Heart right ventricle (tissue), 16 donors: ENCODE data around the gene BABAM2. TPM values are rescaled to one million over a fixed set of nuclear protein-coding genes. Genes with fewer than 3 reads are reported as not detected.

ENCODE experiments used
- ATAC-seq, 8 donors: fragments of 200-7000 bp; cut with Tn5 transposase; one replicate each; pipeline ENCODE4 v1.9.1; 2020; ENCODE audit warnings: mild to moderate bottlenecking in 8 of 8, moderate library complexity in 8 of 8, moderate number of reproducible peaks in 1 of 8
- DNase-seq, 2 donors: peaks; one replicate each; pipeline ENCODE4 v3.0.0-alpha.2; 2020
- H3K27ac ChIP-seq, 10 donors: fragments of 200-600 bp; sonication (generic) in 2 of 10; one replicate each; pipeline versions ENCODE4 v1.5.0 to v1.8.0; 2020 to 2022; ENCODE audit warnings: mild to moderate bottlenecking in 3 of 10
- H3K27me3 ChIP-seq, 7 donors: fragments of 200-600 bp; one replicate each; pipeline ENCODE4 v1.8.0; 2021 to 2022; ENCODE audit warnings: mild to moderate bottlenecking in 2 of 7
- H3K36me3 ChIP-seq, 9 donors: fragments of 200-600 bp; sonication (generic) in 1 of 9; one replicate each; pipeline versions ENCODE4 v1.5.0 to v1.8.0; 2020 to 2022; ENCODE audit warnings: mild to moderate bottlenecking in 2 of 9
- H3K4me1 ChIP-seq, 9 donors: fragments of 200-600 bp; sonication (generic) in 1 of 9; one replicate each; pipeline versions ENCODE4 v1.5.0 to v1.8.0; 2020 to 2022; ENCODE audit warnings: mild to moderate bottlenecking in 4 of 9
- H3K4me3 ChIP-seq, 10 donors: fragments of 200-600 bp; sonication (generic) in 2 of 10; one replicate each; pipeline versions ENCODE4 v1.5.0 to v1.8.0; 2020 to 2022; ENCODE audit warnings: mild to moderate bottlenecking in 7 of 10, moderate library complexity in 2 of 10
- H3K9me3 ChIP-seq, 11 donors: fragments of 200-600 bp in 10 of 11; sonication (generic) in 2 of 11; one replicate each; pipeline versions ENCODE4 v1.5.0 to v1.8.0; 2013 to 2022; ENCODE audit warnings: mild to moderate bottlenecking in 2 of 11, control low read depth in 1 of 11, moderate library complexity in 1 of 11
- WGBS, 2 donors: extraction: QIAGEN DNeasy Blood & Tissue Kit; methylation state at CpG; one replicate each; pipeline ENCODE4 v1.1.7; 2013; ENCODE audit warnings: inconsistent platforms in 1 of 2; 5-methylcytosine and 5-hydroxymethylcytosine counted together
- intact Hi-C, 10 donors: fragments of 100-400 bp; cut with DNase I; formaldehyde crosslinking; loops; one replicate each; pipeline versions ENCODE4 v1.11.1 to v1.14.2; 2022
- polyA plus RNA-seq, 2 donors: library from polyadenylated mRNA; stranded (reverse); fragments of 200-250 nt; gene quantifications; one replicate each; pipeline ENCODE4 v1.2.3, GENCODE V29; 2013
- total RNA-seq, 10 donors: library from RNA; stranded (reverse); fragmentation: NEBNext Ultra II Directional in 3 of 10; extraction: Animal tissue kit (Norgen Biotek cat#: 25700) in 3 of 10; gene quantifications; one replicate each; pipeline versions ENCODE4 v1.2.1 to v1.2.4, GENCODE V29; 2021 to 2023
- TF ChIP-seq, protein P1 (sequence below), 9 donors: fragments of 200-600 bp; sonication (generic) in 2 of 9; IDR thresholded peaks; one replicate each; pipeline versions ENCODE4 v1.5.0 to v1.8.0; 2021 to 2022; ENCODE audit warnings: antibody characterized with exemption in 9 of 9, mild to moderate bottlenecking in 5 of 9, moderate library complexity in 1 of 9
- donor health status: Arrhythmogenic right ventricular cardiomyopathy.
- donor health status: ischemic (EF 13 %, LVEDD 7.1; RV severe dilation, severe dysfunction).
- donor health status: healthy with polysubstance abuse.
- donor health status: DM: no; HTN: yes; CAD: no.
- donor health status: DM: no; HTN: no; CAD: no.
- donor health status: ischemic (EF 25% LVEDD 6.9; RV normal size, moderate dysfunction).
- donor health status: ischemic (EF 25% LVEDD 5.7; RV mildly dilated, moderate dysfunction).
- donor health status: healthy.
- donor health status: DM: yes; HTN: yes; CAD: no.
- donor health status: Ischemic cardiomyopathy.
- donor health status: ischemic (EF 35%, LVEDD 5.7; RV mildly dilated, moderate dysfunction).
- donor health status: nonischemic (EF 11% LVEDD 7.7; RV severe dilation, severe dysfunction).
- donor health status: DM: yes; HTN: yes; CAD: no.
- donor health status: PGD.
- donor health status: ischemic (EF 29% LVEDD 5.4; RV normal size, mild dysfunction).
- donor health status: nonischemic (EF 23%, LVEDD 6.1; RV moderate dilation, normal function).

Gene BABAM2
- total and polyA plus RNA-seq, 12 donors: 13.3 to 83.4 (median 65.9) TPM

DNA sequence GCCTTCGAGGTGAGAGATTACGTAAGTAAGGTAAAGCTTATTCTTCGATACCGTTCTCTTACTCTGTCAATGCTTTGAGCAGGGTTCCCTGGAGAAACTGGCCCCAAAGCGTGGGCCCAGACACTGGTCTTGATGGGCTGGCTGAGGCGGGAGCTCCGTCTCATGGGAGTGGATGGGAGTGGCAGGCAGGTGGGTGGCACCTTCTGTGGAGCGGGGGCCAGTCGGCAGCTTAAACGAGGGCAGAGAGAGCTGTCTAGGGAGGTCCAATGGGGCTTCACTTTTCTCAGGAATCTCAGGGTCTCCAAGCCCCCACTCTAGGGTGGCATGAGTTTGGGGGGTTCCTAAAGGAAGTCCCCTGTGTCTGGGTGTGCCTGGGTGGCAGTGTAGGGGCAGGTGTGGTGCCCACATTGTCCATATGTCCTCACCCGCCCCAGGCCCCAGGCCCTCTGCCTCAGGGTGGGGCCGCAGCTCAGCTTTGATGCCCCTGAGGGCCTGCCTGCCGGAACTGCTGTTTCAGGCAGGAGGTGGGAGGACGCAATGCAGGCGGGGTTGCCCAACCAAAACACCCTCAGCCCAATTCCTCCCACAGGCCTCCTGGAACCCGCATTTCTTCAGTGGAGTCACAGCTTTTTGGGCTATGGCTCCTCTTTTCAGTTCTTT, 469.7 kb downstream of the BABAM2 start:
- 90 to 92% methylated on average over 16 of the region's 16 CpGs for WGBS, 2 donors
- Histone ChIP-seq H3K4me3 (no peak overlapping the region), H3K36me3 (no peaks in the 10 kb centered on the region), H3K27ac (peak overlapping the region in 3 of 10 donors; percentile 5 to 86 (median 27)), H3K27me3 (no peaks in the 10 kb centered on the region), H3K4me1 (peaks cover 16 to 56% (median 23%) of the 10 kb centered on the region in 9 donors), H3K9me3 (no peaks in the 10 kb centered on the region)
- no peak for ATAC-seq
- intact Hi-C loops: no loop called here
- TF ChIP-seq, protein P1, sequence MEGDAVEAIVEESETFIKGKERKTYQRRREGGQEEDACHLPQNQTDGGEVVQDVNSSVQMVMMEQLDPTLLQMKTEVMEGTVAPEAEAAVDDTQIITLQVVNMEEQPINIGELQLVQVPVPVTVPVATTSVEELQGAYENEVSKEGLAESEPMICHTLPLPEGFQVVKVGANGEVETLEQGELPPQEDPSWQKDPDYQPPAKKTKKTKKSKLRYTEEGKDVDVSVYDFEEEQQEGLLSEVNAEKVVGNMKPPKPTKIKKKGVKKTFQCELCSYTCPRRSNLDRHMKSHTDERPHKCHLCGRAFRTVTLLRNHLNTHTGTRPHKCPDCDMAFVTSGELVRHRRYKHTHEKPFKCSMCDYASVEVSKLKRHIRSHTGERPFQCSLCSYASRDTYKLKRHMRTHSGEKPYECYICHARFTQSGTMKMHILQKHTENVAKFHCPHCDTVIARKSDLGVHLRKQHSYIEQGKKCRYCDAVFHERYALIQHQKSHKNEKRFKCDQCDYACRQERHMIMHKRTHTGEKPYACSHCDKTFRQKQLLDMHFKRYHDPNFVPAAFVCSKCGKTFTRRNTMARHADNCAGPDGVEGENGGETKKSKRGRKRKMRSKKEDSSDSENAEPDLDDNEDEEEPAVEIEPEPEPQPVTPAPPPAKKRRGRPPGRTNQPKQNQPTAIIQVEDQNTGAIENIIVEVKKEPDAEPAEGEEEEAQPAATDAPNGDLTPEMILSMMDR (IDR thresholded peaks at IDR 0.05): no peak
- no peak for DNase-seq

DNA sequence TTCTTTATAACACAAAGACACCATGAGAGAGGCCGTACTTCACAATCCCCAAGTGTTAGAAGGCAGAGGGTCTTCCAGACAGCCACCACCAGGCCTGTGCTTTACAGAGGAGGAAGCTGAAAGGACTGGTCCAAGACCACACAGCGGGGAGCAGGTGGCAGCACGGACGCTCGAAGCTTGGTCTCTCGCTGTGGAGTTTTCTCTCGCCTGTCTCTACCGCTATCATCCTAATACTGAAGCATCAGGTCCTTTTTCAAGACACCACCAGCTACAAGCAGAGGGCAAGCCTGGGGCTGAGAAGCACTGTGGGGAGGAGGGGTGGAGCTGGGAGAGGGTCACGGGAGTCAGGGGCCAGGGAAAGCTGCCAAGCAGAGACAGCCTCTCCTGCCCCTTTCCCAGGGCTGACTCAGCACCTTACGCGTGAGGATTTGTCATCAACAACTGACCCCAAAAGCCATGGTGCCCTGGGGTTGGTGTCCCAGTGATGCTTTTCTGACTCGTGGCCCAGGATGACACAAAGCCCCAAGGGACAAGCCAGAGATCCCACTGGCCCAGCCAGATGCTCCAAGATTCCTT, 470.3 kb downstream of the BABAM2 start:
- no peak overlapping the region for H3K4me3 ChIP-seq
- H3K27me3 ChIP-seq: no peaks in the 10 kb centered on the region
- H3K27ac ChIP-seq: peak overlapping the region in 3 of 10 donors; percentile 5 to 86 (median 27)
- intact Hi-C loops: no loop called here
- peak; percentile 48 to 60 for DNase-seq
- TF ChIP-seq, protein P1 (IDR thresholded peaks at IDR 0.05): no peak
- peak in 3 of 8 donors; percentile 3 to 22 (median 16) for ATAC-seq
- 83 to 87% methylated on average over 12 of the region's 12 CpGs for WGBS, 2 donors
- no peaks in the 10 kb centered on the region for H3K9me3 ChIP-seq
- no peaks in the 10 kb centered on the region for H3K36me3 ChIP-seq
- peaks cover 10 to 56% (median 21%) of the 10 kb centered on the region in 9 donors for H3K4me1 ChIP-seq

- Histone ChIP-seq H3K4me3 (no peak overlapping the region), H3K4me1 (peaks cover 0 to 56% (median 21%) of the 10 kb centered on the region in 9 donors), H3K27me3 (no peaks in the 10 kb centered on the region), H3K27ac (peak overlapping the region in 1 of 10 donors; percentile 63), H3K36me3 (no peaks in the 10 kb centered on the region), H3K9me3 (no peaks in the 10 kb centered on the region)
- intact Hi-C loops: no loop called here
- TF ChIP-seq, protein P1 (IDR thresholded peaks at IDR 0.05): no peak
- 75% methylated on average over 12 of the region's 12 CpGs for WGBS, 2 donors
- ATAC-seq (no peak), DNase-seq (no peak)
Measured at GRCh38 chr2:28361991-28362710, 471.6 kb downstream of the BABAM2 start.

DNA sequence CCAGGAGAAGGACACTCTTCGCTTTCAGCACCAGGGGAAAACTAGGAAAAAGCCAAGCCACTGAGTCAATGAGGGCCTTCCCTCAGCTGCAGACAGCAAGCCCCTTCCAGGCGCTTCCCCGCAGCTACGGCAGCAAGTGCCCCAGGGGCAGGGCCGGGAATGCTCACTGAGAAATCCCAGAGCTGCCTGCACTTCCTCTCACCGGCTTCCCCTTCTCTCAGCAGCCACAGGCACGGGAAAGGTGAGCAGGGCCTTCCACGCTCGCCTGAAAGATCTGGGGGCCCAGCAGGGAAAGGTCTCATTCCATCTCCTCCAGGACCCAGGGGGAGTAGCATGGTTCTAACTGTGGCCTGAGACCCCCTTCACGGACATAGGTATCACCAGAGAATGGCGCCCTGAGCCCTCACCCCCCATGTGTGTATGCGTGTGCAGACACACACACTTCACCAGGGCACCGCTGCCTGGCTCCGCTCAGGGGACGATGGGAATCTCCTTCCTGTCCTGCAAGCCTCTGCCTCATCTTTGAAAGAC, 472.5 kb downstream of the BABAM2 start:
- H3K4me1 ChIP-seq: peaks cover 0 to 61% (median 21%) of the 10 kb centered on the region in 9 donors
- no peak overlapping the region for H3K27ac ChIP-seq
- H3K9me3 ChIP-seq: no peaks in the 10 kb centered on the region
- TF ChIP-seq, protein P1 (IDR thresholded peaks at IDR 0.05): no peak
- 85 to 87% methylated on average over 15 of the region's 15 CpGs for WGBS, 2 donors
- ATAC-seq (no peak), DNase-seq (no peak)
- H3K36me3 ChIP-seq: no peaks in the 10 kb centered on the region
- H3K4me3 ChIP-seq: no peak overlapping the region
- H3K27me3 ChIP-seq: no peaks in the 10 kb centered on the region
- intact Hi-C loops: no loop called here
